Measurements from ENCODE around the gene APRT.
A peak's percentile ranks its signal among the peaks of the same experiment; 100 is the strongest.

The APRT gene

GRCh38 chr16:88770461-88771293 is 41.1 kb downstream of the APRT start:
- DNase-seq = peak in 1 of 4 experiments; percentile 29

DNA sequence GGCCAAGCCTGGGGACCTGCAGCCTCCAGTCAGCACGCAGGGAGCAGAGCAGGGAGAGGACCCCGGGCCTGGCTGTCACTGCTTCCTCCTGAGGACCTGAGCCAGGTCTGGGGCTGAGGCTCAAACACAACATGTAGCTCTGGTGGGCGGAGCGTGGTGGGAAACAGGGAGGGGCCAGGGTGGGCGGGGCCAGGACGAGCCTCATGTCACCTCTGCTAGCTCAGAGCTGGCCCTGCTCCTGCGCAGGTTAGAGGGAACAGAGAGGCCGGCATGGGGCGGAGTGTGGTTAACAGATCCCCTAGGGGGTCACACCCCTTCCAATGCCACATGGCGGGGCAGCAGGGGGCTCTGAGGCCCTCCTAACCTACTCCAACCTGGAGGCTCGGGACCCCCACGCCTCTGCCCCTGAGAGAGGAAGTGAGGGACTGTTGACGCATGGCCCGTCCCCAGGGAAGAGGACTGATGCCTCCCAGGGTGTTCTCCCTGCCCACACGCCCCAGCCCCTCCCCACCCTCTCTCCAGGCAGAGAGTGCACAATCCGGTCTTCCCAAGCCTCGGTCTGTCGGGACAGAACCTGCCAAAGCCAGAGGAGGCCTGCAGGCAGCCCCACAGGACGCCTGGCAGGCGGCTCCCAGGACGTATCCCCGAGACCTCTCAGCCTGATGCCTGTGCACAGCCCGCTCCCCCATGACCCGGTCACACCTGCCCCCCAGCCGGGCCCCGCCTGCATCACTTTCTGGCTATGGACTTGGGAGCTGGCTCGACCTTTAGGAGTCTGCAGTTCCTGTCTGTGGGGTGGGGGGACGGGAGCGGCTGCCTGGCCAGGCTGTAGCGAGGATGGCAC is 41.9 kb downstream of the APRT start:
- peak in 1 of 4 experiments; percentile 15 for DNase-seq

GRCh38 chr16:88768071-88768783 is 43.5 kb downstream of the APRT start:
- DNase-seq = no peak

GRCh38 chr16:88767546-88768070 is 44.1 kb downstream of the APRT start:
- no peak for DNase-seq

DNA sequence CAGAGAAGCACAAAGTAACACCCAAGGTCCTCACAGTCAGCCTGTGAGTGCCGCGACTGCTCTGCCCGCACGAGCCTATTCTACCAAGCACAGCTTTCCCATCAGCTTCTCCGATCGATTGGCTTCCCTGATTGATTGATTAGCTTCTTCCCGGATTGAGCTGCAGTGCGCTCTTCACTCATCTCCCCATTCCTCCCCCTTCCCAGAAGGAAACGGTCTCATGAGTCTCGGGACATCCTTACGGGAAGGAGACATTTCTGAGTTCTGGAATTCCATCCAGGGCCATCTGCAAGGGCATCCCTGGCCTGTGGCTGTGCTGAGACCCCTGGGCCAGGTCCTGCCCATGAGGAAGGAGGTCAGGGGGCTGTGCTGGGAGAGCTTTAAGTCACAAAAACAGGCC is 44.8 kb downstream of the APRT start:
- DNase-seq = no peak

DNA sequence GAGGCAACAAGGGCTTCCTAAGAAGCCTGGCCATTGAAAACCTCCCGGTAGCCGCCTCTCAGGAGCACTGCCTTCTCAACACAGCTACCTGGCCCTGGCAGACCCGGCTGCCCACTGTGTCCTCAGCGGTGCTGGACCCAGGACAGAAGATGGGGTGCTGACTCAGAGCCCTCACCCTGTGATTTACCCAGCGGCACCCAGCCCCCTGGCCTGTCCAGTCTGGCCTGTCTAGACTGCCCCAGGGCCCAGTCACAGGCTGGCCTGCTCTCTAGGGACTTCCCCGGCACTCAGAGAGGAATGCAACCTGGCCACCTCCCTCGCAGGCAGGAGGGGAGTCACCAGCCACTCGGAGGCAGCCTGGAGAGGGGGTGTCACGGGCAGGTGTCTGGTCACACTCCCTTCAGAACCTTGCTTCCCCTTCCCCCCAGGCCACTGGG is 46.8 kb downstream of the APRT start:
- DNase-seq = no peak

GRCh38 chr16:88764080-88764479 is 47.6 kb downstream of the APRT start:
- no peak for DNase-seq

DNA sequence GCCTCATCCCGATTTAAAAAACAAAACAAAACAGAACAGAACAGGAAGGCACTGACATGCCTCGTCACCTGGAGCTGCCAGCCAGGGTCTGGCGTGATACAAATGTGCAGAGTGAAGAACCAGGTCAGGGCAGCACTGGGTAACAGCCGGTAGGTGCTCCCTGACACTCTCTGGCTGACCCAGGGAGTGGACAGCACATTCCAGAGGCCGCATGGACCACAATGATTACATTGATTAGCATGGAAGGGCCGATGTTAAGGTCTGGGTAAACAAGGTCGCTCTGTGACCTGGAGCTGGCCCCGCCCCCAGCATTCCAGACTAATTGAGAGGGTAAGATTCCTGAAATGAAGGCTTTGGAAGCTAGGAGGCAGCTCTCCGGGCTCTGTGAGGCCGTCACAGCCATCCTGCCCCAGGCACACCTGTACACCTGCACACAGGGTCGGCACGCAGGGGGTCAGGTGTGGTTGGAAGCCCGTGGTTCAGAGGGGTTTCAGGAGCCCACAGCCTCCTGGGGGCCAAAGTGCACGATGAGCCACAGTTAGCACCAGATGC is 48.1 kb downstream of the APRT start:
- no peak for DNase-seq

- no peak for DNase-seq
Measured at GRCh38 chr16:88762941-88763340, 48.8 kb downstream of the APRT start.

- DNase-seq = no peak
Measured at GRCh38 chr16:88762258-88762870, 49.4 kb downstream of the APRT start.

GRCh38 chr16:88761830-88762229 is 49.9 kb downstream of the APRT start:
- DNase-seq = no peak

DNA sequence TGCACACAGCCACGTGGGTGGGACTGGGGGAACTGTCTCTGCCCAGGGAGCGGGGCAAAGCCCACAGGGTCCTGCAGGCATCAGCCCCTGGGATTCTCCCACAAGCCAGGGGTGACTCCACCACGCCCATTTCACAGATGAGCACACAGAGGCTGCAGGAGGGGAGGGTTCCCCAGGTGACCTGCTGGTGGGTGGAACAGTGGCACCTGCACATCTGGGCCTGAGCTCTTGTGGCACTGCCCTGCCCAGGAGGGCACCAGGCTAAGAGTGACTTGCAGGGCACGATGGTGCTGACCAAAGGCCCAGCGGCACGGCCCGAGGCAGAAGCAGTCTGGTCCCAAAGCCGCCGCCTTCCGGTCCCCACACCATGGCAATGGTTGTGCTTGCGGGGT is 50.6 kb downstream of the APRT start:
- no peak for DNase-seq

DNA sequence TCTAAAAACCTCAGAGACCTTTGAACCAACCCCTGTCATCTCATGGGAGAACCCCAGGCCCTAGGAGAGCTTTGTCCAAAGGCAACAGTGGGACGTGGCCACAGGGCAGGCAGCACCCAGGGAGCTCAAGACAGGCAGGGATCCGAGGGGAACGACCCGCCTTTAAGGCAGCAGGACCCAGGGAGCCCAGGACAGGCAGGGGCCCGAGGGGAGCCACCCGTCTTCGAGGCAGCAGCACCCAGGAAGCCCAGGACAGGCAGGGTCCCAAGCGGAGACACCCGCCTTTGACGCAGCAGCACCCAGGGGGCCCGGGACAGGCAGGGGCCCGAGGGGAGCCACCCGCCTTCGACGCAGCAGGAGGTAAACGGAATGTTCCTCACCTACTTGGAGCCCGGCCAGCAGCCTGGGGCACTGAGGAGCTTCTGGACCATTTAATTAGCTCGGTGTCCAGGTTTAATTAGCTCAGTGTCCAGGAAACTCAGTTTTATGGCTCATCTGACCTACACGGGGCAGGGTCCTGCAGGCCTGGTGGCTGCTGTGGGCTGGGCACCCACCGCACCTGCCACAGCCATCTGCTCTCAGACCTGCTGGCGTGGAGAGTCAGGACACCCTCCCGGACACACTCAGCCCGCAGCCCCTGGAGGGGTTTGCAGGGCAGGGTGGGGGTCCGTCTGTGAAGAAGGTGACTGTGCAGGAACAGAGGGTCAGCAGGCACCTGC is 51.1 kb downstream of the APRT start:
- no peak for DNase-seq

- no peak for DNase-seq
Measured at GRCh38 chr16:88759976-88760350, 51.8 kb downstream of the APRT start.
